Astrocyte (in vitro differentiated cells and primary cell): ENCODE results near the gene UPP1. TPM values are rescaled to one million over a fixed set of nuclear protein-coding genes. Genes with fewer than 3 reads are reported as not detected.

ENCODE experiments used
- DNase-seq: peaks from one replicate; pipeline ENCODE4 v3.0.0-alpha.2; 2010; ENCODE audit warnings: low read depth
- FAIRE-seq: peaks from 2 replicates; lab custom pipeline; 2011; peaks lifted over from hg19 to GRCh38; lab: Jason Lieb, UNC
- H2AFZ ChIP-seq: 2 replicates; pipeline ENCODE4 v1.6.0; 2012; ENCODE audit warnings: low read depth, low read length, inconsistent platforms
- H3K27ac ChIP-seq: 2 replicates; pipeline ENCODE4 v1.5.1; 2011; ENCODE audit warnings: low read depth, low read length, inconsistent platforms
- H3K27me3 ChIP-seq: 2 replicates; pipeline ENCODE4 v1.6.0; 2011; ENCODE audit warnings: low read length, inconsistent platforms; ENCODE audit not compliant: insufficient read depth
- H3K36me3 ChIP-seq: 2 replicates; pipeline ENCODE4 v1.5.1; 2011; ENCODE audit warnings: low read length, inconsistent platforms; ENCODE audit not compliant: insufficient read depth
- H3K4me1 ChIP-seq: 2 replicates; pipeline ENCODE4 v1.5.1; 2011; ENCODE audit warnings: low read length, inconsistent platforms; ENCODE audit not compliant: insufficient read depth
- H3K4me2 ChIP-seq: 2 replicates; pipeline ENCODE4 v1.6.0; 2012; ENCODE audit warnings: low read length, inconsistent platforms
- H3K4me3 ChIP-seq: 2 replicates; pipeline ENCODE4 v1.5.1; 2011; ENCODE audit warnings: low read depth, mild to moderate bottlenecking, low read length, inconsistent platforms; ENCODE audit not compliant: insufficient read depth
- H3K79me2 ChIP-seq: 2 replicates; pipeline ENCODE4 v1.6.0; 2012; ENCODE audit warnings: mild to moderate bottlenecking, low read length, inconsistent platforms; ENCODE audit not compliant: insufficient read depth
- H3K9ac ChIP-seq: 2 replicates; pipeline ENCODE4 v1.6.0; 2012; ENCODE audit warnings: mild to moderate bottlenecking, low read length, inconsistent platforms
- H3K9me3 ChIP-seq: 2 replicates; pipeline ENCODE4 v1.5.1; 2012; ENCODE audit warnings: low read depth, mild to moderate bottlenecking, low read length, inconsistent platforms; ENCODE audit not compliant: insufficient read depth
- H4K20me1 ChIP-seq: 2 replicates; pipeline ENCODE4 v1.6.0; 2012; ENCODE audit warnings: low read length, inconsistent platforms; ENCODE audit not compliant: insufficient read depth
- H3K27ac Mint-ChIP-seq: one replicate; pipeline ENCODE4 v1.8.0; 2021; ENCODE audit warnings: mild to moderate bottlenecking, mixed read lengths; ENCODE audit not compliant: unreplicated experiment
- H3K27me3 Mint-ChIP-seq: one replicate; pipeline ENCODE4 v1.8.0; 2021; ENCODE audit warnings: low read depth, mixed read lengths; ENCODE audit not compliant: unreplicated experiment
- H3K36me3 Mint-ChIP-seq: one replicate; pipeline ENCODE4 v1.8.0; 2021; ENCODE audit warnings: low read depth, mixed read lengths; ENCODE audit not compliant: unreplicated experiment
- H3K4me1 Mint-ChIP-seq: one replicate; pipeline ENCODE4 v1.8.0; 2021; ENCODE audit warnings: low read depth, mixed read lengths; ENCODE audit not compliant: unreplicated experiment
- H3K4me3 Mint-ChIP-seq: one replicate; pipeline ENCODE4 v1.8.0; 2021; ENCODE audit warnings: mild to moderate bottlenecking, moderate library complexity, mixed read lengths; ENCODE audit not compliant: unreplicated experiment
- H3K9me3 Mint-ChIP-seq: one replicate; pipeline ENCODE4 v1.8.0; 2021; ENCODE audit warnings: mild to moderate bottlenecking, mixed read lengths; ENCODE audit not compliant: unreplicated experiment
- EZH2 ChIP-seq: IDR thresholded peaks from 2 replicates; pipeline ENCODE4 v1.6.1; 2012; ENCODE audit warnings: mild to moderate bottlenecking, low read length, inconsistent platforms; ENCODE audit not compliant: insufficient read depth
- total RNA-seq: library from RNA; stranded (reverse); gene quantifications from 2 replicates; pipeline ENCODE4 v1.2.1, GENCODE V29; 2021
- TF ChIP-seq, protein P1 (sequence below): IDR thresholded peaks from 2 replicates; pipeline ENCODE4 v1.5.1; 2011; ENCODE audit warnings: low read depth, mild to moderate bottlenecking, inconsistent platforms, low read length, moderate library complexity; ENCODE audit not compliant: insufficient read depth

UPP1 gene
- total RNA-seq, 1 donor from 2014 or later = 54.2 TPM

DNA sequence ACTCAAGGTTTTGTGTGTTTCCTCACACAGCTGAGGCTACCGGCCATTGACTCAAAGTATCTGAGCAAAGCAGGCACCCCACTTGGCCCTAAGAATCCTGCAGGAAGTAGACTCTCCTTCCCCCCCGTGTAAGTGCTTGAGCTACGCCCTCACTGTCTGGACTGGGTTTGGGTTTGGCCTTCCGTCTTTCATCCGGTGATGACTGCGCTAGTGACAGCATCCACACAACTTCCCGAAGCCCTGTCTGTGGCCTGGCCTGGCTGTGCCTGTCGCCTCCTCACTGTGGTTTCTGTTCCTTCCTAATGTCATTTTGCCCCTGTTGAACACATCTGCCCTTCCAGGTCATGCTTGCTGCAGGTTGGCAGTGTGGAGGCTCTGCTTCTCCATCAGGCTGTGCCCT lies 39.2 kb upstream of the UPP1 start:
- no peak overlapping the region for H3K4me3 ChIP-seq
- H3K79me2 ChIP-seq = no peaks in the 10 kb centered on the region
- peaks cover 8% of the 10 kb centered on the region for H3K4me1 ChIP-seq
- Mint-ChIP-seq H3K9me3 (no peaks in the 10 kb centered on the region), H3K4me3 (no peak overlapping the region), H3K4me1 (peaks cover 16% of the 10 kb centered on the region), H3K27me3 (peaks cover 1% of the 10 kb centered on the region), H3K27ac (no peak overlapping the region), H3K36me3 (no peaks in the 10 kb centered on the region)
- H3K27me3 ChIP-seq = no peaks in the 10 kb centered on the region
- DNase-seq (no peak), FAIRE-seq (no peak)
- no peaks in the 10 kb centered on the region for H3K36me3 ChIP-seq
- no peak overlapping the region for H2AFZ ChIP-seq
- TF ChIP-seq, protein P1, sequence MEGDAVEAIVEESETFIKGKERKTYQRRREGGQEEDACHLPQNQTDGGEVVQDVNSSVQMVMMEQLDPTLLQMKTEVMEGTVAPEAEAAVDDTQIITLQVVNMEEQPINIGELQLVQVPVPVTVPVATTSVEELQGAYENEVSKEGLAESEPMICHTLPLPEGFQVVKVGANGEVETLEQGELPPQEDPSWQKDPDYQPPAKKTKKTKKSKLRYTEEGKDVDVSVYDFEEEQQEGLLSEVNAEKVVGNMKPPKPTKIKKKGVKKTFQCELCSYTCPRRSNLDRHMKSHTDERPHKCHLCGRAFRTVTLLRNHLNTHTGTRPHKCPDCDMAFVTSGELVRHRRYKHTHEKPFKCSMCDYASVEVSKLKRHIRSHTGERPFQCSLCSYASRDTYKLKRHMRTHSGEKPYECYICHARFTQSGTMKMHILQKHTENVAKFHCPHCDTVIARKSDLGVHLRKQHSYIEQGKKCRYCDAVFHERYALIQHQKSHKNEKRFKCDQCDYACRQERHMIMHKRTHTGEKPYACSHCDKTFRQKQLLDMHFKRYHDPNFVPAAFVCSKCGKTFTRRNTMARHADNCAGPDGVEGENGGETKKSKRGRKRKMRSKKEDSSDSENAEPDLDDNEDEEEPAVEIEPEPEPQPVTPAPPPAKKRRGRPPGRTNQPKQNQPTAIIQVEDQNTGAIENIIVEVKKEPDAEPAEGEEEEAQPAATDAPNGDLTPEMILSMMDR = no peak
- no peak for TF ChIP-seq EZH2
- no peak overlapping the region for H3K9ac ChIP-seq
- H3K27ac ChIP-seq = no peak overlapping the region
- H3K4me2 ChIP-seq = no peak overlapping the region
- H4K20me1 ChIP-seq = no peaks in the 10 kb centered on the region
- no peaks in the 10 kb centered on the region for H3K9me3 ChIP-seq

DNA sequence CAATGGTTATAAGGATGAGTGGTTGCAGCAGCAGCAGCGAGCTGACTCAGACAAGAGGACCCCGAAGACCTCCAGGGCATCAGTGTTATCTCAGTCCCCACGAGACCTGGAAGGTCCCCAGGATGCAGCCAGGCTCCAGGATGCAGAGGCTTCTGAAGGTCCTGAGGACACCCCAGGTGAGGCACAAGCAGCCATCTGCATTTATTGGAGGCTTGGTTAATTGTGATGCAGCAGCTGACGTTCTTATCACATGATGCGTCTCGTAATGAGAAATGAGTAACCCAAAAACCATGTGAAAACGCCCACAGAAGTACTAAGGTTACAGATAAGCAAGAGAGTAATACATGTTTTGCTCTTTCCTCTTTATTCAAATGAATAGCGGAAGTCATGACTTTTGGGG lies 36.3 kb upstream of the UPP1 start:
- Histone ChIP-seq H3K36me3 (no peaks in the 10 kb centered on the region), H3K4me2 (peak overlapping the region; percentile 9), H3K4me1 (peaks cover 8% of the 10 kb centered on the region), H3K79me2 (no peaks in the 10 kb centered on the region), H3K27ac (peak overlapping the region; percentile 4), H3K9ac (no peak overlapping the region), H3K9me3 (no peaks in the 10 kb centered on the region), H3K27me3 (no peaks in the 10 kb centered on the region), H3K4me3 (no peak overlapping the region), H4K20me1 (no peaks in the 10 kb centered on the region), H2AFZ (no peak overlapping the region)
- H3K27me3 Mint-ChIP-seq = no peaks in the 10 kb centered on the region
- H3K27ac Mint-ChIP-seq = no peak overlapping the region
- DNase-seq (peak; percentile 82), FAIRE-seq (no peak)
- no peak overlapping the region for H3K4me3 Mint-ChIP-seq
- TF ChIP-seq EZH2 = no peak
- TF ChIP-seq, protein P1 = no peak
- H3K36me3 Mint-ChIP-seq = peaks cover 2% of the 10 kb centered on the region
- peaks cover 7% of the 10 kb centered on the region for H3K9me3 Mint-ChIP-seq
- H3K4me1 Mint-ChIP-seq = peaks cover 13% of the 10 kb centered on the region

DNA sequence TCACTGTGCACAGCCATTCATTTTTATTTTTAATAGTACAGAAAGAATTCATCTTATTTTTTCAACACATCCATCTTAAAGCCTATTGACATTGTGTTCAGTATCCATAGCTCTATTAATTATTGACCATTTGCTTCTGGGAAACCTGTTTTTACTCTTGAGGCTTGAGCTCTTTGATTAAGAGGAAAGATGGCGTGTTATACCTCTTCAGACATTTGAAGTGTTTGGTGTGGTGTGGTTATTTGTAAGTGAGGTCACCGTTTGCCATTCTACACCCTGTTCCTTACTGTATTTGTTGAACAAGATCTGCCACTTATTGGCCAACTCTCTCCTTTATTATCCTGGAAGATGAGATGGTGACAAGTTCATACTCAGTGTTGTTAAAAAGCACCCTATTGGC lies 35.3 kb upstream of the UPP1 start:
- Histone ChIP-seq H3K36me3 (no peaks in the 10 kb centered on the region), H2AFZ (no peak overlapping the region), H3K9ac (no peak overlapping the region), H3K27ac (no peak overlapping the region), H3K4me2 (no peak overlapping the region), H3K4me1 (peaks cover 8% of the 10 kb centered on the region), H3K79me2 (no peaks in the 10 kb centered on the region), H3K9me3 (no peaks in the 10 kb centered on the region), H3K4me3 (no peak overlapping the region), H3K27me3 (no peaks in the 10 kb centered on the region), H4K20me1 (no peaks in the 10 kb centered on the region)
- Mint-ChIP-seq H3K4me1 (peaks cover 11% of the 10 kb centered on the region), H3K4me3 (no peak overlapping the region), H3K27me3 (no peaks in the 10 kb centered on the region), H3K36me3 (peaks cover 2% of the 10 kb centered on the region), H3K27ac (no peak overlapping the region), H3K9me3 (peaks cover 12% of the 10 kb centered on the region)
- TF ChIP-seq, protein P1 = no peak
- TF ChIP-seq EZH2 = no peak
- DNase-seq (no peak), FAIRE-seq (no peak)
